Cardiac muscle cell (in vitro differentiated cells and primary cell): ENCODE results near the gene CRTC2. TPM values are rescaled to one million over a fixed set of nuclear protein-coding genes. Genes with fewer than 3 reads are reported as not detected.

Experiments
- DNase-seq, 2 donors: peaks; one replicate each; pipeline versions ENCODE4 v3.0.0 to v3.0.0-alpha.2; 2010 to 2017; ENCODE audit warnings: low read depth in 1 of 2, low spot score in 1 of 2
- H3K27ac ChIP-seq: fragments of 200-600 bp; sonication (generic); 2 replicates; pipeline ENCODE4 v1.5.1; 2016
- H3K27me3 ChIP-seq: fragments of 200-600 bp; sonication (generic); 2 replicates; pipeline ENCODE4 v1.6.0; 2016; ENCODE audit warnings: control low read depth
- H3K36me3 ChIP-seq: fragments of 200-600 bp; sonication (generic); 2 replicates; pipeline ENCODE4 v1.5.1; 2016; ENCODE audit warnings: control low read depth
- H3K4me1 ChIP-seq: fragments of 200-600 bp; sonication (generic); 2 replicates; pipeline ENCODE4 v1.8.1; 2017; ENCODE audit warnings: low read depth, mild to moderate bottlenecking, mixed run types
- H3K4me3 ChIP-seq: fragments of 200-600 bp; sonication (generic); 2 replicates; pipeline ENCODE4 v1.5.1; 2016; ENCODE audit warnings: mild to moderate bottlenecking
- H3K9me3 ChIP-seq: fragments of 200-600 bp; sonication (generic); 2 replicates; pipeline ENCODE4 v1.5.1; 2017; ENCODE audit warnings: low read depth, mild to moderate bottlenecking, control low read depth
- polyA plus RNA-seq: library from polyadenylated mRNA; unstranded; fragments of >200 nt; fragmentation: Nextera tagmentation; extraction: Ambion mirVana; gene quantifications from 2 replicates; pipeline ENCODE4 v1.2.1, GENCODE V29; 2016
- total RNA-seq: library from RNA; depleted of rRNA; stranded (reverse); fragments of >200 nt; gene quantifications from 2 replicates; pipeline ENCODE4 v1.2.3, GENCODE V29; 2016
- TF ChIP-seq, protein P1 (sequence below): IDR thresholded peaks from 2 replicates; pipeline ENCODE4 v1.5.1; 2012; ENCODE audit warnings: low read depth, mild to moderate bottlenecking, low read length

CRTC2 gene
- total and polyA plus RNA-seq, 2 experiments from 2014 or later, result 17.9 to 24.8 TPM

DNA sequence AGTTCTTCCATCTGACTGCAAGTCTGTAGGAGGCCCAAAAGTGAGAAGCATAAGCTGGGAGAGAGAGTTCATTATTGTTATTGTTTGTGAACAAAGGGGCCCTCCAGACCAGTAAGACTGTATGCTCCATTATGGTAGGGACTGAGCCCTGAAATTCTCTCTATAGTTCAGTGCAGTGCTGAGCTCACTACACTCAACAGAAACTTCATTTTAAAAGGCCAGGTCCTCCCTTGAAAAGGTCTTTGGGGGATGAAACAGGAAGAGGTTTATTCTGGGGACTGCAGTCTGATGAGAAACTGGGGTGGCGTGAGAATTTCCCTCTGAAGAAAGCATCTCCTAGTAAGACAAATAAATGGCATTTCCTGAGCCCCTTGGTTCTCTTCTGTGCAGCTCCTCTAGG is 30.2 kb downstream of the CRTC2 start:
- TF ChIP-seq, protein P1, sequence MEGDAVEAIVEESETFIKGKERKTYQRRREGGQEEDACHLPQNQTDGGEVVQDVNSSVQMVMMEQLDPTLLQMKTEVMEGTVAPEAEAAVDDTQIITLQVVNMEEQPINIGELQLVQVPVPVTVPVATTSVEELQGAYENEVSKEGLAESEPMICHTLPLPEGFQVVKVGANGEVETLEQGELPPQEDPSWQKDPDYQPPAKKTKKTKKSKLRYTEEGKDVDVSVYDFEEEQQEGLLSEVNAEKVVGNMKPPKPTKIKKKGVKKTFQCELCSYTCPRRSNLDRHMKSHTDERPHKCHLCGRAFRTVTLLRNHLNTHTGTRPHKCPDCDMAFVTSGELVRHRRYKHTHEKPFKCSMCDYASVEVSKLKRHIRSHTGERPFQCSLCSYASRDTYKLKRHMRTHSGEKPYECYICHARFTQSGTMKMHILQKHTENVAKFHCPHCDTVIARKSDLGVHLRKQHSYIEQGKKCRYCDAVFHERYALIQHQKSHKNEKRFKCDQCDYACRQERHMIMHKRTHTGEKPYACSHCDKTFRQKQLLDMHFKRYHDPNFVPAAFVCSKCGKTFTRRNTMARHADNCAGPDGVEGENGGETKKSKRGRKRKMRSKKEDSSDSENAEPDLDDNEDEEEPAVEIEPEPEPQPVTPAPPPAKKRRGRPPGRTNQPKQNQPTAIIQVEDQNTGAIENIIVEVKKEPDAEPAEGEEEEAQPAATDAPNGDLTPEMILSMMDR, result no peak
- no peak for DNase-seq
- H3K27me3 ChIP-seq, result no peaks in the 10 kb centered on the region
- H3K4me1 ChIP-seq, result no peaks in the 10 kb centered on the region
- peaks cover 3% of the 10 kb centered on the region for H3K36me3 ChIP-seq
- no peaks in the 10 kb centered on the region for H3K9me3 ChIP-seq
- peak overlapping the region; percentile 45 for H3K27ac ChIP-seq
- no peak overlapping the region for H3K4me3 ChIP-seq

DNA sequence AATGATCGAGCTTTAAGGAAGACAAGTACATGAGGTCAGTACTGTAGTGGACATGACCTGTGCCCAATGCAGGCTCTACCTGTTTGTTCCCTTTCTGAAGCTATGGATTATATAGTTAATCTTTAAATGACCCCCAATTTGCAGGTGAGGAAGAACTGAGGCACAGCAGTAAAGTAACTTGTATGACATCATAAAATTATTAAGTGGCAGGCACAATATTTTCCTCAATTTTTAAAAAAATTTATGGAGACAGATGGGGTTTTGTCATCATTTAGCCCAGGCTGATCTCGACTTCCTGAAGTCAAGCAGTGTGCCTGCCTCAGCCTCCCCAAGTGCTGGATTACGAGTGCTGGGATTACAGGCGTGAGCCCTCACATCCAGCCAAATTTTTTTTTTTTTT is 32.0 kb downstream of the CRTC2 start:
- Histone ChIP-seq H3K9me3 (no peaks in the 10 kb centered on the region), H3K4me3 (no peak overlapping the region), H3K36me3 (no peaks in the 10 kb centered on the region), H3K27ac (no peak overlapping the region), H3K27me3 (no peaks in the 10 kb centered on the region), H3K4me1 (no peaks in the 10 kb centered on the region)
- DNase-seq, result no peak
- TF ChIP-seq, protein P1, result no peak

DNA sequence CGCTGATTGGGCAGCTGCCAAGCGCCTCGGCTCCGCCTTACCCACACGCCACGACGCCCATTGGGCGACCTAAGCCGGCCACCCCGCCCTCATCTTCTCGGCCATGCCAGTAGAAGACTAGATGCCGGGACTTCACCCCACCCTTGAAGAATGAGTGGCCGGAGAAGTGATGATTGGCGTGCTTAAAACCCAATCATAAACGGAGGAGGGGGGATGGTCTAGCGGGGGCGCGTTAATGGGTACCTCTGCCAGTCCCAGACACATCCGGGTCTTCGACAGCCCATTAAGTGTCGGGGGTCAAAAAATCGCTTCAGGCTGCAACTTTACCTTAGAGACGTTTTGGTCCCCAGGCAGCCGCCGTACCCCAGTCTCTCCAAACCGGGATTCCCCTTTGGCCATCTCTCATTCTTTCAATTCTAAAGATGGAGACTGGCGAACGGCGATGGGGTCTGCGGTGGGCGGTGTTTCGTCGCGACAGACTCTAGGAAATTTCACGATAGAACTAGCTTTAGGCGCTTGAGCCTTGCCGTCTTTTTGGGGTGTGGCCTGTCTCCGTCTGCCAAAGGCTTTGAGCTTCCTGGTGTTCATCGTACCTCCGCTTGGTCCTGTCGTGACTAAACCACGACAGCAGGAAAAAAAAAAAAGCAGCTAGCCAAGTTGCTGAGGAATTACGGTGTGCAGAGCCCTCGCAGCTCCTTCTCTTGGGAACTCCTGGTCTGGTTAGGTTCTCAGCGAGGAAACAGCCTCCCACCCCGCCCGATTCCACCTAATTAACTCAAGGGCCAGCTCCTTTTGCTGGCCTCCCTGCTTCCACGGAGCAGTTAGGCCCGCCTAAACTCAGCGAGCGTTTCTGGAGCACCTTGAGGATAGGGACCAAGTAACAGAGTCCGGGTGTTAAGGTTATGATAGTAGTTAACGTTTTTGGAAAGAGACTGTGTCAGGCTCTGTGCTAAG is 35.2 kb downstream of the CRTC2 start, which contains the start of gene GATAD2B:
Gene GATAD2B, minus strand, starts transcription at position 1 of the 954 bp plus-strand sequence. CDS start 94,625 bp downstream, outside the sequence.
- TF ChIP-seq, protein P1, result no peak
- Histone ChIP-seq H3K27me3 (no peaks in the 10 kb centered on the region), H3K9me3 (no peaks in the 10 kb centered on the region), H3K36me3 (no peaks in the 10 kb centered on the region), H3K4me1 (peaks cover 26% of the 10 kb centered on the region), H3K4me3 (peak within 1 kb of the TSS; percentile 80), H3K27ac (peak within 1 kb of the TSS; percentile 92)
- DNase-seq, result peak; percentile 100

DNA sequence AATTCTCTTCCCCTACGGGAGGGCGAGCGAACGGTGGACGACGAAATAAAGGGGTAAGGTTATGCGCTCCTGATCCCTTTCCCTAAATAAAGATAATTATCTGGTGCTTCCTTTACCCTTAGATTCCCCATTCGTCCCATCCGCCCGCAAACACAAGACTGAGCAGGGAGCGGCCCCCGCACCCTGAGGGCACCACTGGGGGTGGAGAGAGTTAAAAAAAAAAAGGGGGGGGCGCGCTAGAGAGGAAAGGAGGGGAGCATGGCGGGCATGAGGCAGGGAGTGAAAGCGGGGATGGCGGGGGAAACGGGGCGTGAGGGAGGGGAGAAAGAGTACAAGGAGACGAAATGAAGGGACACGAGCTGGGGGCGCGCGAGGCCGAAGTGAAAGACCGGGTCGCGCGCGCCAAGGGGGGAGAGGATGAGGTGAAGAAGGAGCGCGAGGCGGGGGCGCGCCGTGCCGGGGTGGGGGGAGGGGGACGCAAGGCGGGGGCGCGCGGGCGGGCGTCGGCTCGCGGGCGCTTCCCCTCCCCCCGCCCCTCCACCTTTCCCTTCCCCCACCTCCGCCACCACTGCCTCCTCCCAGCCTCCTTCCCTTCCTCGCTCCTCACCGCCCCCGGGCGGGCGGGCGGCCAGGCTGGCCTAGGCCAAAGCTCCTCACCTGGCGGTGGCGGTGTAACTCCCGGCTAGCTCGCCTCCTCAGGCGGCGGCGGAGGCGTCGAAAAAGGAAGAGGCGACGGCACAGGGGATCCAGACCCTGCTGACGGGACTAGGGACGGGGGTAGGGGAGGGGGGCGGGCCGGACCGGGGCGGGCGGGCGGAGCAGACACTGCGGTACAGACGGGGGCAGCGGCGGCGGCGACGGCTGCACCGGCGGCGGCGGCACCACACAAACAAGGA is 36.1 kb downstream of the CRTC2 start:
- no peaks in the 10 kb centered on the region for H3K9me3 ChIP-seq
- DNase-seq, result no peak
- peak overlapping the region; percentile 92 for H3K27ac ChIP-seq
- no peaks in the 10 kb centered on the region for H3K36me3 ChIP-seq
- H3K4me1 ChIP-seq, result peaks cover 30% of the 10 kb centered on the region
- H3K27me3 ChIP-seq, result no peaks in the 10 kb centered on the region
- peak overlapping the region; percentile 66 for H3K4me3 ChIP-seq
- TF ChIP-seq, protein P1, result no peak

DNA sequence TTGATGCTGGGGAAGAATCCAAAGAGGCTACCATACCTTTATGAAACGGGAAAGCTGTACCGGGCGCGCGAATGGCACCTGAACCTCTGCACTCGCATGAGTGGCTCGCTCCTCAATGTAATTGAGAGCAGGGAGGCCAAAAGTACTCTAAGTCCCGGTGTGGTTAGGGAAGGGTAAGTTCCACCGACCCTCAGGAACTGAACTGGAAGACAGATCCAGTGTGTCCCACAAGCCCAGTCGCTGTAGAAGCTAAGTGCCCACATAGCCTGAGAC is 36.7 kb downstream of the CRTC2 start:
- Histone ChIP-seq H3K4me3 (peak overlapping the region; percentile 66), H3K27me3 (no peaks in the 10 kb centered on the region), H3K36me3 (no peaks in the 10 kb centered on the region), H3K9me3 (no peaks in the 10 kb centered on the region), H3K4me1 (peaks cover 30% of the 10 kb centered on the region), H3K27ac (peak overlapping the region; percentile 92)
- TF ChIP-seq, protein P1, result no peak
- peak in 1 of 2 donors; percentile 37 for DNase-seq
